Upper lobe of left lung (tissue), 6 donors: ENCODE measurements around the gene LGR4. TPM values are rescaled to one million over a fixed set of nuclear protein-coding genes. Genes with fewer than 3 reads are reported as not detected.

Source experiments
- ATAC-seq, 2 donors: fragments of 200-7000 bp; cut with Tn5 transposase; one replicate each; pipeline ENCODE4 v1.9.1; 2022; ENCODE audit warnings: mild to moderate bottlenecking in 2 of 2, moderate library complexity in 2 of 2; ENCODE audit not compliant: low FRiP score in 2 of 2
- DNase-seq, 2 donors: peaks; one replicate each; pipeline ENCODE4 v3.0.0-alpha.2; 2019 to 2020
- H3K27ac ChIP-seq, 4 donors: fragments of 200-600 bp; sonication (generic); one replicate each; pipeline ENCODE4 v1.5.1; 2016 to 2019
- H3K27me3 ChIP-seq, 4 donors: fragments of 200-600 bp; sonication (generic); one replicate each; pipeline ENCODE4 v1.5.1; 2017 to 2019
- H3K36me3 ChIP-seq, 4 donors: fragments of 200-600 bp; sonication (generic); one replicate each; pipeline ENCODE4 v1.5.1; 2016 to 2019
- H3K4me1 ChIP-seq, 4 donors: fragments of 200-600 bp; sonication (generic); one replicate each; pipeline ENCODE4 v1.5.1; 2018 to 2019
- H3K4me3 ChIP-seq, 4 donors: fragments of 200-600 bp; sonication (generic); one replicate each; pipeline ENCODE4 v1.5.1; 2017 to 2019; ENCODE audit warnings: mild to moderate bottlenecking in 2 of 4, moderate library complexity in 1 of 4
- H3K9me3 ChIP-seq, 4 donors: fragments of 200-600 bp; sonication (generic); one replicate each; pipeline ENCODE4 v1.5.1; 2018 to 2019
- EP300 ChIP-seq, 4 donors: sonication (generic); formaldehyde crosslinking; IDR thresholded peaks; one replicate each; pipeline ENCODE4 v1.5.1; 2017; ENCODE audit warnings: antibody characterized with exemption in 4 of 4, control low read depth in 2 of 4
- POLR2A ChIP-seq, 4 donors: fragments of 450-650 bp; IDR thresholded peaks; one replicate each; pipeline ENCODE4 v1.5.1; 2016 to 2017; ENCODE audit warnings: antibody characterized with exemption in 4 of 4, mild to moderate bottlenecking in 2 of 4
- POLR2AphosphoS5 ChIP-seq, 2 donors: sonication (generic); formaldehyde crosslinking; IDR thresholded peaks; one replicate each; pipeline ENCODE4 v1.5.1; 2017; ENCODE audit warnings: antibody characterized with exemption in 2 of 2
- WGBS, 2 donors: methylation state at CpG; one replicate each; pipeline ENCODE4 v1.1.5; 2017 to 2018; 5-methylcytosine and 5-hydroxymethylcytosine counted together
- total RNA-seq, 6 donors: library from RNA; depleted of rRNA in 4 of 6; stranded (reverse); fragments of >200 nt in 4 of 6; gene quantifications; one replicate each; pipeline versions ENCODE4 v1.1.0 to v1.2.1, GENCODE V29; 2016 to 2021
- TF ChIP-seq, protein P1 (sequence below), 6 experiments: fragments of 450-650 bp in 4 of 6; fragments of 200-600 bp in 2 of 6; sonication (generic) in 2 of 6; IDR thresholded peaks; one replicate each; pipeline ENCODE4 v1.5.1; 2016 to 2019; ENCODE audit warnings: antibody characterized with exemption in 6 of 6
- donor health status: DM: no; HTN: no; CAD: no; lungs with moderate emphysema.
- donor health status: DM: no; HTN: yes; CAD: no; lungs with severe emphysema.

Gene LGR4
- total RNA-seq, 6 donors from 2014 or later, result 3.1 to 20.2 (median 6.0) TPM

DNA sequence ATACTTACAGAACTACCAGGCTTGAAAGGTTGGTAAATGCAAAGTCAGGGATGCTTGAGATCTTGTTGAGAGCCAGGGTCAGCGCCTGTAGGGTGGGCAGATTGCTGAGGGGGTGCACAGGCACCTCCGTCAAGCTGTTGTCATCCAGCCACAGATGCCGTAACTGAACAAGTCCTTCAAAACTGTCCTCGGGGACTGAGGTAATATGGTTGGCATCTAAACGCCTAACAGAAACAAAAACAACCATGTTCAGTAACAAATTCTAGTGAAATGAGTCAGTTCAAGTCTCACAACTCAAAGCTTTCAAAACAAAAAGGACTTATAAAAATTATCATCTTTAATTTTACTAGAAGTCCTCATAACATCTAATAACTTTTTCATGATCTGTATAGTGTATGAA lies 87.3 kb downstream of the LGR4 start:
- Histone ChIP-seq H3K27me3 (no peaks in the 10 kb centered on the region), H3K4me3 (no peak overlapping the region), H3K36me3 (peaks cover 0 to 4% (median 0%) of the 10 kb centered on the region in 4 donors), H3K9me3 (no peaks in the 10 kb centered on the region), H3K27ac (no peak overlapping the region), H3K4me1 (no peaks in the 10 kb centered on the region)
- DNase-seq, result no peak
- WGBS, 2 donors, result 60 to 76% methylated on average over 5 of the region's 5 CpGs
- TF ChIP-seq POLR2AphosphoS5 (IDR thresholded peaks at IDR 0.05) (no peak), POLR2A (IDR thresholded peaks at IDR 0.05) (no peak), EP300 (IDR thresholded peaks at IDR 0.05) (no peak)
- TF ChIP-seq, protein P1, sequence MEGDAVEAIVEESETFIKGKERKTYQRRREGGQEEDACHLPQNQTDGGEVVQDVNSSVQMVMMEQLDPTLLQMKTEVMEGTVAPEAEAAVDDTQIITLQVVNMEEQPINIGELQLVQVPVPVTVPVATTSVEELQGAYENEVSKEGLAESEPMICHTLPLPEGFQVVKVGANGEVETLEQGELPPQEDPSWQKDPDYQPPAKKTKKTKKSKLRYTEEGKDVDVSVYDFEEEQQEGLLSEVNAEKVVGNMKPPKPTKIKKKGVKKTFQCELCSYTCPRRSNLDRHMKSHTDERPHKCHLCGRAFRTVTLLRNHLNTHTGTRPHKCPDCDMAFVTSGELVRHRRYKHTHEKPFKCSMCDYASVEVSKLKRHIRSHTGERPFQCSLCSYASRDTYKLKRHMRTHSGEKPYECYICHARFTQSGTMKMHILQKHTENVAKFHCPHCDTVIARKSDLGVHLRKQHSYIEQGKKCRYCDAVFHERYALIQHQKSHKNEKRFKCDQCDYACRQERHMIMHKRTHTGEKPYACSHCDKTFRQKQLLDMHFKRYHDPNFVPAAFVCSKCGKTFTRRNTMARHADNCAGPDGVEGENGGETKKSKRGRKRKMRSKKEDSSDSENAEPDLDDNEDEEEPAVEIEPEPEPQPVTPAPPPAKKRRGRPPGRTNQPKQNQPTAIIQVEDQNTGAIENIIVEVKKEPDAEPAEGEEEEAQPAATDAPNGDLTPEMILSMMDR (IDR thresholded peaks at IDR 0.05), result no peak
- peak in 1 of 2 donors; percentile 83 for ATAC-seq

- TF ChIP-seq POLR2A (IDR thresholded peaks at IDR 0.05), result no peak
- TF ChIP-seq, protein P1 (IDR thresholded peaks at IDR 0.05), result no peak
- no peak for TF ChIP-seq POLR2AphosphoS5 (IDR thresholded peaks at IDR 0.05)
- no peak for TF ChIP-seq EP300 (IDR thresholded peaks at IDR 0.05)
- no peaks in the 10 kb centered on the region for H3K4me1 ChIP-seq
- DNase-seq, result no peak
- H3K27ac ChIP-seq, result no peak overlapping the region
- no peak overlapping the region for H3K4me3 ChIP-seq
- peaks cover 0 to 4% (median 0%) of the 10 kb centered on the region in 4 donors for H3K36me3 ChIP-seq
- no peaks in the 10 kb centered on the region for H3K27me3 ChIP-seq
- H3K9me3 ChIP-seq, result no peaks in the 10 kb centered on the region
- ATAC-seq, result no peak
Measured at GRCh38 chr11:27384227-27384626, 88.4 kb downstream of the LGR4 start.

DNA sequence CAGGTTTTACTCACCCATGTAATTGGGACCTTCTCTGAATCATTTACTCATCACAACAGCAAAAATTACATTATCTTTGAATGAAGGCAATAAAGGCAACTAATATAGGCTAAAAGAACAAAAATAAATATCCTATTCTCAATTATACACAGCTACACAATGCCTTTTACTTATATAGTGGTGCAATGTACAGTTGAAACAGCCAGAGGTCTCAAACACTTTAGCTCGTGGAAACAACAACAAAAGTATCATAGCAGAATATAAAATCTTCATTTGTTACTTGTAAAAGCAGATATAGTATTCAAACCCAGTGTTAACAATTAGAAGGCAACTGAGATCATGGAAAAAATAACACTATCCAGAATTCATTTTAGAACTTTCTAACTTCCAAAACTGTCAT lies 88.9 kb downstream of the LGR4 start:
- H3K36me3 ChIP-seq, result peaks cover 0 to 4% (median 0%) of the 10 kb centered on the region in 4 donors

DNA sequence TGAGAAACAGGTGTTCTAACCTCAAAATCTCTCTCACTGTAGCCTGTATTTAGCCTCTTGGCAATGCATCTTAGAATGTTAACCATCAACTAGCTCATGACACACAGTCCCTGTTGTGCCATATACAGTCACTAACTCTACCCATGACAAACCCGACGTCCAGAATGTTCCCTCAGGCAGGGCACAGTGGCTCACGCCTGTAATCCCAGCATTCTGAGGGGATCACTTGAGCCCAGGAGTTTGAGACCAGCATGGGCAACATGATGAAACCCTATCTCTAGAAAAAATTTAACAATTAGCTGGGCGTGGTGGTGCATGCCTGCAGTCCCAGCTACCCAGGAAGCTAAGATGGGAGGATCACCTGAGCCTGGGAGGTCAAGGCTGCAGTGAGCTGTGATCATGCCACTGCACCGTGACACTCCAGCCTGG lies 91.3 kb downstream of the LGR4 start:
- Histone ChIP-seq H3K9me3 (no peaks in the 10 kb centered on the region), H3K27ac (no peak overlapping the region), H3K27me3 (no peaks in the 10 kb centered on the region), H3K36me3 (peaks cover 0 to 4% (median 0%) of the 10 kb centered on the region in 4 donors), H3K4me3 (no peak overlapping the region), H3K4me1 (no peaks in the 10 kb centered on the region)
- ATAC-seq (no peak), DNase-seq (no peak)
- TF ChIP-seq, protein P1 (IDR thresholded peaks at IDR 0.05), result no peak
- TF ChIP-seq POLR2A (IDR thresholded peaks at IDR 0.05) (no peak), POLR2AphosphoS5 (IDR thresholded peaks at IDR 0.05) (no peak), EP300 (IDR thresholded peaks at IDR 0.05) (no peak)
- WGBS, 2 donors, result 82 to 93% methylated on average over 5 of the region's 5 CpGs

More for the DNA sequence above, 88.9 kb downstream of the LGR4 start:
- Histone ChIP-seq H3K4me3 (no peak overlapping the region), H3K4me1 (no peaks in the 10 kb centered on the region), H3K27ac (no peak overlapping the region), H3K27me3 (no peaks in the 10 kb centered on the region), H3K9me3 (no peaks in the 10 kb centered on the region)
- WGBS, 2 donors, result 76 to 83% methylated on average over 1 of the region's 1 CpG
- ATAC-seq (no peak), DNase-seq (no peak)
- TF ChIP-seq POLR2AphosphoS5 (IDR thresholded peaks at IDR 0.05) (no peak), POLR2A (IDR thresholded peaks at IDR 0.05) (no peak), EP300 (IDR thresholded peaks at IDR 0.05) (no peak)
- TF ChIP-seq, protein P1 (IDR thresholded peaks at IDR 0.05), result no peak

DNA sequence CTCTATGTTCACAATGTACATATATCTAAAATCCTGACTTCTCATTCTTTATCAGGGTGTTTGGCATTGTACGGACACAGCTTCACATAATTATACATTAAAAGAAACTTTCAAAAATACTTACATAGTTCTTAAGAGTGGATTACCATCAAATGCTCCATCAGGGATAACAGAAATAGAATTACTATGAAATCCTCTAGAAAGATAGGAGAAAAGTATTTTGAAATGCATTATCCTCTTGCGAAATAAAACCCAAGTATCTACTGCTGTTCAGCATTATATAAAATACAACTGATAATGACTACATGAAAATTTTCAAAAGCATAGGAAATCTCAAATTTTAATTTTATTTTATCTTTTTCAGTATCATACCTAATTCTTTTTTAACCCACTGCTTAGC lies 91.8 kb downstream of the LGR4 start:
- no peak for TF ChIP-seq POLR2AphosphoS5 (IDR thresholded peaks at IDR 0.05)
- no peak for TF ChIP-seq EP300 (IDR thresholded peaks at IDR 0.05)
- TF ChIP-seq, protein P1 (IDR thresholded peaks at IDR 0.05), result no peak
- TF ChIP-seq POLR2A (IDR thresholded peaks at IDR 0.05), result no peak
- WGBS, 2 donors, result 97 to 98% methylated on average over 2 of the region's 2 CpGs
- Histone ChIP-seq H3K4me3 (no peak overlapping the region), H3K4me1 (no peaks in the 10 kb centered on the region), H3K36me3 (peaks cover 0 to 4% (median 0%) of the 10 kb centered on the region in 4 donors), H3K27ac (no peak overlapping the region), H3K27me3 (no peaks in the 10 kb centered on the region), H3K9me3 (no peaks in the 10 kb centered on the region)
- no peak for ATAC-seq
- DNase-seq, result no peak
